GM21360 (cell line): ENCODE data around the gene NRF1.

Experiments
- ATAC-seq: cut with Tn5 transposase; IDR thresholded peaks from one replicate; pipeline ENCODE4 v1.9.1; 2021; ENCODE audit warnings: mild to moderate bottlenecking, moderate library complexity; ENCODE audit not compliant: unreplicated experiment

NRF1 gene

GRCh38 chr7:129796186-129796775 lies 184.8 kb downstream of the NRF1 start:
- ATAC-seq = no peak

DNA sequence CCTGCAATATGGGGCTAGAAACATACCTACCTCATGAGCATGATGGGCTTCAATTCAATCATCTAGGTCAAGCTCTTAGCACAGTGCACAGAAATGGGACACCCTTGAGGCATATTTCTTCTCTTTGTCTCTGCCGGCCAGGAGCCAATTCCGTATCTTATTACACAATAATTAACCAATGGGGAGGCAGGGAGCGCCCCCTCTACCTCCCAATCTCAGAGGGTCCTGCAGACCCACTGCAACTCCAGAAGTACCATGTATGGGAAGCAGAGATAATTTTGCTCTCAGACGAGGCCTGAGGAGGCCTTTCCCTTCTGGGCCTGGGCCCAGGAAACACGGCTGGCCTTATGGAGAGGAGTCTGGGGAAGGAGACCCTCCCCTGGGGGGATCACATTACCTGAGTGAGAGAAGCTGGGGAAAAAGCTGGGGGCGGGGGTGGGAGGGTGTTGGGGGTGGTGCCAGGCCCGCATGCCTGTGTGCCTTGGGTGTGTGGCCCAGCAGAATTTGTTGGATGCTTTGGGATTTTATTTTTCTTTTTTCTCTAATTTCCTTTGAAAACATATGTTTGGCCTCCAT lies 185.8 kb downstream of the NRF1 start:
- no peak for ATAC-seq

- ATAC-seq = no peak
Measured at GRCh38 chr7:129798616-129799349, 187.3 kb downstream of the NRF1 start.

GRCh38 chr7:129799350-129799955 lies 187.9 kb downstream of the NRF1 start:
- ATAC-seq = no peak

DNA sequence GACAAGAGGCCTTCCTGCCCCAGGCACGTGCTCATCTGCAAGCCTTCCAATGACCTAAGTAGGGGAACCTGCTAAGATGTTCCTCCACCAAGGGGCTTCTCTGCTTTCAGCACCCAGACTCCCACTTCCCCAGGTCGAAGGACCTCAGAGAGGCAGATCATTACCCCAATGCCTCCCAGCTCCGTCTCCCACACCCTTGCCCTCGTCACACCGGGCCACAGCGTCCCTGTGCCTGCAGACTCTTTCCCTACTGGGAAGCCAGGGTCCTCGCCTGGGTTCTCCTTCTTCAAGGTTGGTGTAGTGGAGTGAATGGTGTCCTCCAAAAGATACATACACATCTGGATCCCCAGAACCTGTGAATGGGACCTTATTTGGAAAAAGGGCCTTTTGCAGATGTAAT lies 189.4 kb downstream of the NRF1 start:
- no peak for ATAC-seq

- ATAC-seq = no peak
Measured at GRCh38 chr7:129801882-129802281, 190.4 kb downstream of the NRF1 start.

GRCh38 chr7:129803546-129804081 lies 192.1 kb downstream of the NRF1 start:
- no peak for ATAC-seq

DNA sequence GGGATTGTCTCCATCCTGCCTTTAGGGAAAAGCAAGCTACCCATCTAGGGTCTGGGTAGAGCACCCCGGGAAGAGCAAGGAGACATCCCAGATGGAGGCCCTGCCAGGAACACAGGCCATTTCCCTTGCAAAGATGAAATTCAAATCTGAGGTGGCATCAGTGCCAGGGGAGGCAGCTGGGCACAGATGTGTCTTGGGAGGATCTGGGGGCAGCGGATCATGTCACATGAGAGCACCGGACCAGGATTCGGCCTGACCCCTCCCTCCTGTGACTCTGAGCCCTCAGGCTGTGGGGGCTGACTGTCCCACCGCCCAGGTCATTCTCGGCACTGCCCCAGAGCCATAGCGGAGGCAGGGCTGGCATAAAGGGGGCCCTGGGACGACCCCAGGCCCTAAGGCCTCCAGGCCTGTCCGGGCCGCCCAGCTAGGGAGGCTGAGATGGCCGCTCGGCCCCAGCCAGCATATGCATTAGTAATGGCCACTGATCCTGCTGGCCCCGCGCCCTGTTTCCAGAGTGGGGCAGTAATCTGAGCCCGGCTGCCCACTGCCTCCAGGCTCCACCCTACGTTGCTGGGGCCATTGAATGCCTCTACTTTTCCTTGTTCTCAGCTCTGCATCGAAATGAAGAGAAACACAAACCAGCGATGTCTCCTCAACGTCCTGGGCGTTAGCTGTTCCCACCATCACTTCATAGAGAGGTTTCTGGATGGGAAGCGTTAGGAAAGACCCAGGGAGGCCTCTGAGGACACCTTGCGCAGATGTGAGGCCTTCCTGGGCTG lies 192.8 kb downstream of the NRF1 start:
- no peak for ATAC-seq

- ATAC-seq = no peak
Measured at GRCh38 chr7:129804890-129805719, 193.6 kb downstream of the NRF1 start.
